ENCODE results near the gene IL25.
"Not testable (repeated sequence)": the region's sequence is repeated elsewhere in the genome, so short reads cannot be mapped to it uniquely, and the experiment has no call there.

Gene IL25

GRCh38 chr14:23415821-23416778 lies 43.5 kb downstream of the IL25 start:
- TF ChIP-seq, protein P1, sequence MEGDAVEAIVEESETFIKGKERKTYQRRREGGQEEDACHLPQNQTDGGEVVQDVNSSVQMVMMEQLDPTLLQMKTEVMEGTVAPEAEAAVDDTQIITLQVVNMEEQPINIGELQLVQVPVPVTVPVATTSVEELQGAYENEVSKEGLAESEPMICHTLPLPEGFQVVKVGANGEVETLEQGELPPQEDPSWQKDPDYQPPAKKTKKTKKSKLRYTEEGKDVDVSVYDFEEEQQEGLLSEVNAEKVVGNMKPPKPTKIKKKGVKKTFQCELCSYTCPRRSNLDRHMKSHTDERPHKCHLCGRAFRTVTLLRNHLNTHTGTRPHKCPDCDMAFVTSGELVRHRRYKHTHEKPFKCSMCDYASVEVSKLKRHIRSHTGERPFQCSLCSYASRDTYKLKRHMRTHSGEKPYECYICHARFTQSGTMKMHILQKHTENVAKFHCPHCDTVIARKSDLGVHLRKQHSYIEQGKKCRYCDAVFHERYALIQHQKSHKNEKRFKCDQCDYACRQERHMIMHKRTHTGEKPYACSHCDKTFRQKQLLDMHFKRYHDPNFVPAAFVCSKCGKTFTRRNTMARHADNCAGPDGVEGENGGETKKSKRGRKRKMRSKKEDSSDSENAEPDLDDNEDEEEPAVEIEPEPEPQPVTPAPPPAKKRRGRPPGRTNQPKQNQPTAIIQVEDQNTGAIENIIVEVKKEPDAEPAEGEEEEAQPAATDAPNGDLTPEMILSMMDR (conservative IDR thresholded peaks at IDR 0.05; ENCODE audit: low read depth), result no peak
- DNase-seq (ENCODE audit: low spot score), result no peak
- no peak overlapping the region for H3K27ac ChIP-seq
- ChIA-PET POLR2A (ENCODE audit: low non-redundant PET) (no interaction called here), CTCF (interaction anchor here (0.6 kb wide), 3 partner anchors 9 to 524 kb away, joined by 3 to 4 read pairs (median 3); no protein-coding TSS in a partner anchor)

GRCh38 chr14:23416801-23417200 lies 44.2 kb downstream of the IL25 start:
- CTCF ChIA-PET, result interaction anchor here (0.6 kb wide), 1 partner anchor 10 kb away, joined by 3 read pairs; no protein-coding TSS in a partner anchor
- H3K27ac ChIP-seq, result no peak overlapping the region
- POLR2A ChIA-PET (ENCODE audit: low non-redundant PET), result no interaction called here
- no peak for DNase-seq (ENCODE audit: low spot score)
- TF ChIP-seq, protein P1 (conservative IDR thresholded peaks at IDR 0.05; ENCODE audit: low read depth), result no peak

DNA sequence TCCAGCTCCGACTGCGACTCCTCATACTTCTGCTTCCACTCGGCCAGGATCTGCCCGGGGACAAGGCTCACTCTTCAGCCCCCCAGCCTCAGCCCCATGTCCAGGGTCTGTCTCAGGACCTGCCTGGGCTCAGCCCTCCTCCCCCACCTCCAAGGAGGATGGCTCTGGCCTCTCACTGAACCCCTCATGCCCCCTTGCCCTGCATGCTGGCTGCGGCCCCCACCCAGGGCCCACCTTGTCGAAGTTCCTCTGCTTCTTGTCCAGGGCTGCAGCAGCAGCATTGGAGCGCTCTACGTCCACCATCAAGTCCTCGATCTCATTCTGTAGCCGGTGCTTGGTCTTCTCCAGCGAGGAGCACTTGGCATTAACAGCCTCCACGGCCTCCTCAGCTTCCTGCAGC lies 44.7 kb downstream of the IL25 start:
- DNase-seq (ENCODE audit: low spot score); H3K27ac ChIP-seq; POLR2A ChIA-PET (ENCODE audit: low non-redundant PET): not testable (repeated sequence)
- CTCF ChIA-PET, result interaction anchor here (0.6 kb wide), 1 partner anchor 49 kb away, joined by 4 read pairs; no protein-coding TSS in a partner anchor

DNA sequence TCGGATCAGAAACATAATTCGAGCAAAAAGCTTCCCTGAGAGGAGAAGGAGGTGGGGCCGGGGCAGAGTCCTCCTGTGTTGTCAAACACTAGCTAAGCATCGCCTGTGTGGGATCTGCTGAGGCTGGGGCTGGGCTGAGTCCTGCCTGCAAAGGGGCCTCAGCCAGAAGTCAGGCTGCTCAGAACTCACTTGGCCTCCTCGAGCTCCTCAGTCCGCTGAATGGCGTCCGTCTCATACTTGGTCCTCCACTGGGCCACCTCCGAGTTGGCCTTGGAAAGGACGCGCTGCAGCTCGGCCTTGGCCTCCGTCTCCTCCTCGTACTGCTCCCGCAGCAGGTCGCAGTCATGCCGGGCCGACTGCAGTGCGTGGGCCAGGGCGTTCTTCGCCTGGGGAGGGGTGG lies 45.4 kb downstream of the IL25 start:
- TF ChIP-seq, protein P1 (conservative IDR thresholded peaks at IDR 0.05; ENCODE audit: low read depth), result no peak
- DNase-seq (ENCODE audit: low spot score), result no peak
- H3K27ac ChIP-seq, result no peak overlapping the region
- CTCF ChIA-PET, result interaction anchor here (0.6 kb wide), 2 partner anchors 36 to 49 kb away, joined by 4 read pairs; no protein-coding TSS in a partner anchor
- POLR2A ChIA-PET (ENCODE audit: low non-redundant PET), result no interaction called here

GRCh38 chr14:23419646-23420045 lies 47.0 kb downstream of the IL25 start:
- POLR2A ChIA-PET (ENCODE audit: low non-redundant PET); CTCF ChIA-PET; DNase-seq (ENCODE audit: low spot score); H3K27ac ChIP-seq: not testable (repeated sequence)

DNA sequence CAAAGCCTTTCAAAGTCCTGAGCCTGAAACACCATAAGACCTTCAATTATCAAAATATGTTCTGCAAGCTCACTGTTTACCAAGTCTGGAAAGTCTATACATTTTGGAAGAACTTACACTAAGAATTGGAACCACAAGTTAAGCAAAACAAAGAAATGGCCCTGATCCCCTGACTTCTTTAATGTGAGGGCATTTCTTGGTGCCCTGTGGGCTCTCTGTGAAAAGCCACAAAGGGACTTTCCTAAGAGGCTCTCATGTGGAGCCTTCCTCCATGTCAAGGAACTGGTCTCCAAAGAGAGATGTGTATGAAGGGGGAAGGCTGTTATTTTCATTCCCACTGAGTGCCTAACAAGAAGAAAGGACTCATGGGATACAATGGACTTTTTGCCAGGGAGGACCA lies 49.0 kb downstream of the IL25 start:
- no peak for DNase-seq (ENCODE audit: low spot score)
- TF ChIP-seq, protein P1 (conservative IDR thresholded peaks at IDR 0.05; ENCODE audit: low read depth), result no peak
- H3K27ac ChIP-seq, result no peak overlapping the region
- ChIA-PET CTCF (interaction anchor here (0.7 kb wide), 1 partner anchor 120 kb away, joined by 3 read pairs; no protein-coding TSS in a partner anchor), POLR2A (ENCODE audit: low non-redundant PET) (no interaction called here)

DNA sequence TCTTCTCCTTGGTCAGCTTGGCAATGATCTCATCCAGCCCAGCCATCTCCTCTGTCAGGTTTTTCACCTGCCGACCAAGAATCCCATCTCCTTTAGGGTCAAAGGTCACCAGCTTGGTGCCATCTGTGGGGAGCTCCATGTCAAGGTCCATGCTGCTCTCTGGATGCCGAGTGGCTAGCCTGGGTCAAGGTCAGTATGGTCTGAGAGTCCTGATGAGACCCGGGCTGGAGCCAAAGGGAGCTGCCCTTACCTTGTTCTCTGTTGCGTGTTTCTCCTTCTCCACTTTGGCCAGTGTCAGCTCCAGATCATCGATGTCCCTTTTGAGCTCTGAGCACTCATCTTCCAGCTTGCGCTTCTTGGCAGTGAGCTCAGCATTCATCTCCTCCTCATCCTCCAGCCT lies 51.0 kb downstream of the IL25 start:
- POLR2A ChIA-PET (ENCODE audit: low non-redundant PET), result no interaction called here
- DNase-seq (ENCODE audit: low spot score), result no peak
- CTCF ChIA-PET, result no interaction called here
- TF ChIP-seq, protein P1 (conservative IDR thresholded peaks at IDR 0.05; ENCODE audit: low read depth), result no peak
- no peak overlapping the region for H3K27ac ChIP-seq

Measured in RWPE1 (cell line).